GM18858 (cell line): ENCODE measurements around the gene IL17C.

Experiments used
- ATAC-seq: cut with Tn5 transposase; IDR thresholded peaks from one replicate; pipeline ENCODE4 v1.9.1; 2021; ENCODE audit not compliant: unreplicated experiment

The IL17C gene

GRCh38 chr16:88627531-88628411 lies 10.6 kb upstream of the IL17C start:
- no peak for ATAC-seq

DNA sequence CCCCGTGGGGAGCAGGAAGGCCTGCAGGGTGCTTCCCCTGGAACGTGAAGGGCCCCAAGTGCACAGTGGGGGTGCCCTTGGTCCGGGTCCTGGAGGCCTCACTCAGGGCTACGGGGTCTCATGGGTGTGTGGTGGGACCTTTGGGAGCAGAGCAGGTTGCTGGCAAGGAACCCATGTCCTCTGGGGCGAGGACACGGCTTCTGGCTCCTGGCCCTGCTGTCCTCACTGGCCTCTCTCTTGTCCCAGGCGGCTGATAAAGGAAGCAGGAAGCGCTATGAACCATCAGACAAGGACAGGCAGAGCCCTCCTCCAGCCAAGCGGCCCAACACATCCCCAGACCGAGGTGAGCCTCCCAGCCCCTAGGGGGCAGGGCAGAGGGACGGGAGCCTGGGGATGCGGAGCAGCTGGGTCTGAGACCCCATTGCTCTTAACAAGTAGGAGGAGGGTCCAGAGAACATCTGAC lies 9.8 kb upstream of the IL17C start:
- ATAC-seq: no peak

- no peak for ATAC-seq
Measured at GRCh38 chr16:88629835-88630234, 8.5 kb upstream of the IL17C start.

GRCh38 chr16:88630433-88630832 lies 7.9 kb upstream of the IL17C start:
- no peak for ATAC-seq

GRCh38 chr16:88630941-88631340 lies 7.4 kb upstream of the IL17C start:
- ATAC-seq: no peak

- ATAC-seq: no peak
Measured at GRCh38 chr16:88631384-88631783, 7.0 kb upstream of the IL17C start.

DNA sequence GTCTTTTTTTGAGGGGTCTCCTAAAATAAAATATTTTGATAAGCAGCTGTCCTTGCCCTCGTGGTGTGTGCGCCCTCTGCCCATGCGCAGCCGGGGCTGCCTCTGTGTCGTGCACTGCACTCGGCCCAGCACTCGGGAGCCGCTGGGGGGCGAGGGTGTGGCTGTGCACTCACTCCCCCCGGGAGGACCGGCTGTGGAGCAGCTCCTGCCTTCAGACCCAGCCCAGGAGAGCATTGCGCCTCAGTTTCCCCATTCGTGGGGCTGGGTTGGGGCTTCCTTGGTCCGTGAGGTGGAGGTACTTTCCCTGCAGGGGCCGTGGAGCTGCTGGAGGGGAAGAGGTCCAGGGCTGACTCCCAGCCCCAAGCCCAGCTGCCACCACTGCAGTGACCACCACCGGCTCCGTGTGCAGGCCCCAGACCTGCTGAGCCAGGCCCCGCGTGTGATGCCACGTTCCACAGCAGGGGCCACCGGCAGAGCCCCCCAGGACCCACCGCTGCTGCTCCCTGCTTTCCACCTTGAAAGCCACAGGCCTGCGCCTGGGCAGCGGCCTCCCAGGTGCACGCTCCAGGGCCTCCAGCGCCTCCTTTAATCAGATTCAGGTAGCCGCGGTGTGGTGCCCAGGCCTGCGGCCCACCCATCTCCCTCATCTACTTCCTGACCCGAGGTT lies 6.3 kb upstream of the IL17C start:
- ATAC-seq: no peak

- no peak for ATAC-seq
Measured at GRCh38 chr16:88632587-88632930, 5.8 kb upstream of the IL17C start.

GRCh38 chr16:88633684-88634140 lies 4.7 kb upstream of the IL17C start:
- no peak for ATAC-seq

- ATAC-seq: no peak
Measured at GRCh38 chr16:88634141-88634993, 4.0 kb upstream of the IL17C start.

DNA sequence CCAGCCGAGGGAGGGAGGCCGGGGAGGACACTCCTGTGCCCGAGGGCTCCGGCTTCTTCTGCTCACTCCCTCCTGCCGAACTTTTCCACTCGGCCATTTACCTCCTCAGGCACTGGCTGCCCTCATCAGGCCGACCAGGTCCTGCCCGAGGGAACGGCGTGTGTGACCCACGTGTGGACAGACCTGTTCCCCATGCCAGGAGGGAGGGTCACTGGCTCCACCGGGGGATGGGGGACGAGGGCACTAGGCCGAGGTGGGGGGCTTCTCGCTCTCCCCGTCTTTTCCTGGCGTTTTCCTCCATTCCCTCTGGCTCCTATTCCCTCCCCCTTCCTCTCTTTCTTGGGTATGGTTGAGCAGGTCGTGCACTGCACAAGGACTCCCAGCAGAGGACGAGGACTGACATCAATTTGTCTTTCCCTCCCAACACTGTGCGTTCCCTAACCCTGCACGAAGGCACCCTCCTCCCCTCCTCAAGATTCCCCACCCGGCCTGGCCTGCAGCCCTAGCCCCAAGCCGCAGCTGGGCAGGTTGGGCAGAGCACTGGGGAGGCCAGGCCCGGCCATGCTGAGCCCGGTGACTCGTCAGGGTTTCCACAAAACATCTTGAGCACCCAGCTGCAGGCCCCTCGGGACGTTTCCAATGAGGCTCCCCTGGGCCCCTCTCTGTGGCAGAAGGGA lies 3.2 kb upstream of the IL17C start:
- no peak for ATAC-seq

DNA sequence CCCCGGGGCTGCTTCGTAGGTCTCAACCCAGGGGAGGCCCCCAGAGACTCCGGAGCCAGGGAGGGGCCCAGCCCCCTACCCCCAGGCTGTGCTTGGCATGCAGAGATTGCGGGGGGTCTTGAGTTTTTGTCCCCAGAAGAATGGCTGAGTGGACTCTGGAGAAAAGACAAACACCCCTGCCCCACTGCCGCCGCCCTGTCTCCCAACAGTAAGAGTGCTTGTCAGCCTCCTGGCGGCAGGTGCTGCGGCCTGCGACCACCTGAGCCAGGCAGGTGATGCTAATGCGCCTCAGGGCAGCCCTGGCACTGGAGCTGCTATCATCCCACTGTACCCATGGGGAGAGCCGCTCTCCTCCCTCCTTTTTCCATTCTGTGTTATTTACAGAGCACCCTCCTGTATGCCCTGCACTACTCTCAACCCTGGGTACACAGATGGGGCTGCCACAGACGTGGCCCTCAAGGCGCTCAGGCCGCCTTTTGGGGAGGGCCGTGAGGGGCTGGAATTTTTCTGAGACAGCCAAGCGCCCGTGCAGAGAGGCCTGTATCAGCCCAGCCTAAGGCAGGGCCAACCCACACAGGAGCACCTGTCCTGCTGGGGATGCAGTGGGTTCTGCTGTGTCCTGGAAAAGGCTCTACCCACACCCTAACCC lies 2.6 kb upstream of the IL17C start:
- ATAC-seq: no peak

GRCh38 chr16:88636488-88637265 lies 1.7 kb upstream of the IL17C start:
- ATAC-seq: no peak

GRCh38 chr16:88639231-88640038 lies 1.1 kb downstream of the IL17C start:
- no peak for ATAC-seq

GRCh38 chr16:88640039-88640495 lies 1.7 kb downstream of the IL17C start:
- ATAC-seq: no peak

DNA sequence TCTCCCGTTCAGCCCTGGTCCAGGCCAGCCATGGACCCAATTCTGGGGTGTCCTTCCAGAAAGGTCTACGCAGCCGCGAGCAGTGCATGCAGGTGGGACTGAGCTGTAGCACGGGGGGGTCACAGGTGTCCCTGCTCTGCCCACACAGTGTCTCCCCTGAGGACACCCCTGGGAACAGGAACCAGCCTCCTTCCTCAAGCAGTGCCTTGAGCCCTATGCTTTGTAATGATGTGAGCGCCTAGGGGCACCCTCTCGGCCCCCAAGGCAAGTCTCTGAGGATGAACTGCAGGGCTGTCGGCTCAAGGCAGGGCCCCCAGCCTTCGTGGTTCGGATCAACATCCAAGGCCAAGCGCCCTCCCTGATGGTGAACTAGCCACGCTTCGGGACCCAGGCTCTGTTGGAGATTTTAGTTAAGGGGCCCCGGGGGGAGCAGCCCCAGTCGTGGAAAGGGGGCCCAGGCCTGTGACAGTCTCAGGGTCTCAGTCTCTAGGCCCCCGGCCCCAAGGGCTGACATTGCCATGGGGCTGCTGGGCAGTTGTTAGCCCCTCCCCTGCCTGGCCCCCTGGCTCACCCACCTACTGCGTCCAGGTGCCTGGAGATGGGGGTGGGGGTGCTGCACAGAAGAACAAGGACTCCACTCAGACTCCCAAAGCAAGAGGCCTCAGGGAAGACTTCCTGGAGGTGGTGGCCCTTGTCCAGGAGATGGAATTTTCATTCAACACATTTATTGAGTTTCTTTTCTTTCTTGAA lies 2.3 kb downstream of the IL17C start:
- ATAC-seq: no peak

DNA sequence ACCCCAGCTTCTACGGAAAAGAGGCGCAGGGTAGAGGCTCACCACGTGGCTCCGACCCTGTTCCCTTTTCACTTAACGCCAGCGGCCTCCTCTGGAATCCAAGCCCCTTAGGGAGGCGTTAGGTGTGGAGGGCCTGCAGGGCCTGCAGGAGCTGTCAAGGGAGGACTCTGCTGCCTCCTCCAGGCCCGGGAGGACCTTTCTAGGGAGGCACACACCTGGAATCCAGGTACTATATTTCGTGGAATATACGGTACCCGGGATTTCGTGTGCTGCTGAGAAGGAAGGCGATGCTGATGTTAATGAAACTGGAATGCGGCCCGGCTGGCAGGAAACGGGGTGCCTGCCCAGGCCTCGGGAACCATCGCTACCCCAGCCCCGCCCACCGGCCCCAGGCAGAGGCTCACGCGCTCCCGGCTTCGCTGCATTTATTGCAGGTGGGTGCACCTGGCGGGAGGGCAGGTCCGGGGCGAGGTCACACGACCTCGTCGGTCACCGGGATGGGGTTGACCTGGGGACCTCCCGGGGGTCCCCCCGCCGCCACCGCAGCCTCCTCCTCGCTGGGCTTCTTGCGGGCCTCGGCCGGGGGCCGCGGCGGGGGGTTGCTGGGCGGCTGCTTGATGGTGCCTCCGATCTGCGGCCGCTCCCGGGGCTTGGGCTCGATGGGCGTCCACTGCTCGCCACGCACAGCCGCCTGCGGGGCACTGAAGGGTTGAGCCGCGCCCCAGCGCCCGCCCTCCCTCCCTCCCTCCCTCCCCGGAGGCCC lies 4.7 kb downstream of the IL17C start:
- ATAC-seq: no peak
